Fibroblast of skin of left quadriceps (primary cell): ENCODE results near the gene RWDD1.
"Not testable (repeated sequence)": the region's sequence is repeated elsewhere in the genome, so short reads cannot be mapped to it uniquely, and the experiment has no call there.

Source experiments
- DNase-seq, 2 experiments: peaks; one replicate each; pipeline ENCODE4 v3.0.0-alpha.2; 2013; ENCODE audit warnings: low read depth in 2 of 2

The RWDD1 gene

DNA sequence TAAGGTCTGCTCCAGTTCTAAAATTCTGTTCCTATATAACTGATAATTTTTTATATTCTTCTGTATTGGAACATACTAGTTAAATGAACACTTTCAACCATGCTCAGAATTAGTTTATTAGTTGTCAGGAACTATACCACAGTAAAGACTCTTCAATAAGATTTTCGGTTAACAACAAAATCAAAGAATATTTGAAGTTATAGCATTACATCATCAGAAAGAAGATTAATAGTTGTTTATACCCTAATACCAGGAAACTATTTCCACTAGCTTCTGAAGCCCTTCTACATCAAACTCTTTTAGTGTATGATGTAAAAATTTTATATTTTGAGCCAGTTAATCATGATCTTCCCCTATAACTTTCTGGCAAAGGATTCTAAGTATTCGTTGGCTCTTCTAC lies 11.2 kb upstream of the RWDD1 start:
- no peak for DNase-seq

DNA sequence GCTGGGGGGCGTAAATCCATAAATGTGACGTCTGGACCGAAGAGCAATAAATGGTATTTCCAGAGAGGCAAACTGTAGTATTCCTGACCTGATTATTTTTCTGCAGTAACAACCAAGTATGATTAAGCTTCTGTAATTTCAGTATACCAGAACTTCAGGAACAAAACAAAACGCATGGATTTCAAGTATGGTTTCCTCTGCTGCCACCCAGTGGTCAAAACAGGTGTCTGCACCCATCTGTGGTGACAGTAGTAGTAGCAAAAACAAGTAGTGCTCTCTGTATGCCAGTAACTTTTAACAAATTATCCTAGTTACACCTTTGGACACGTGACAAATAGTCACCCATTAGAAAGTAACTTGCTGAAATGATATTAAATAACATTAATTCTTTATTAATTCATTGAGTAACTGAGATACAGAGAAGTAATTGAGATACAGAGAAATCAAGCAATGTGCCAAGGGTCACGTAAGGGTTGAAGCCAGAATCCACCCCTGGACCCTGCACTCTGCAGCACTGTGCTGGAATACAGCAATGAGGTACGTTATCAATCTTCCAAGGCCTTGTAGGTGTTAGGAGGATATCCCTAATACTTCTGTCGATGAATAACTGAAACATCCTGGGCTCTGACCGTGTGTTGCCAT lies 9.8 kb upstream of the RWDD1 start:
- DNase-seq = peak; percentile 54 to 61

- DNase-seq = no peak
Measured at GRCh38 chr6:116562019-116562403, 9.3 kb upstream of the RWDD1 start.

DNA sequence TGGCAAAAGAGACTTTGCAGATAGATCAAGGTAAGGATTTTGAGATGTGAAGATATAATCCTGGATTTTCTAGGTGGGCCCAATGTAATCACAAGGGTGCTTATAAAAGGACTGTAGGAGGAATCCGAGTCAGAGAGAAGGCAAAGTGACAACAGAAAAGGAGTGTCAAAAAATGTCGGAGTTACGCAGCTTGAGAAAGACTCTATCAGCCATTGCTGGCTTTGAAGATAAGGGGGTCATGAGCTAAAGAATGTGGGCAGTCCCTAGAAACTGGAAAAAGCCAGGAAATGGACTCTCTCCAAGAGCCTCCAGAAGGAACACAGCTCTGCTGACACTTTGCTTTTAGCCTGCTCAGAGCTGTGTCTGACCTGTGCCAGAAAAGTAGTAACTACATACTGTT lies 8.7 kb upstream of the RWDD1 start:
- no peak for DNase-seq

DNA sequence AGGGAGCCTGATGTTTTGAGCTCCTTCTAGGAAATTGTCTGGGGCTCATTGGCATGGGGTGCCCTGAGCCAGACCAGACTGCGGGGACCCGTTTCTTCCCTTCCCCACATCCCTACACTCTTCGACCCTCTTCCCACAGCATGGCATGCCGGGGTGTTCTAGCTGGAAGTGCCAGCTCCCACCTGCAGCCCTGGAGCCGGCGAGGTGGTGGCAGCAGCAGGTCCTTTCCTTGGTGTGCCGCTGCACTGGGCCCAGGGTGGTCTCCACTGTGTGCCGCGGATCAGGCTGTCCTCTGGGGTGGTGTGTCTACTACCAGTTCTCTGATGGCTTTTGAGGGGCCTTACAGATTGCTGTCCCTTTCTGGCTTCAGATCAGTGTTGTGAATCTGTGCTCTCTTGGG lies 7.5 kb upstream of the RWDD1 start:
- DNase-seq = no peak

DNA sequence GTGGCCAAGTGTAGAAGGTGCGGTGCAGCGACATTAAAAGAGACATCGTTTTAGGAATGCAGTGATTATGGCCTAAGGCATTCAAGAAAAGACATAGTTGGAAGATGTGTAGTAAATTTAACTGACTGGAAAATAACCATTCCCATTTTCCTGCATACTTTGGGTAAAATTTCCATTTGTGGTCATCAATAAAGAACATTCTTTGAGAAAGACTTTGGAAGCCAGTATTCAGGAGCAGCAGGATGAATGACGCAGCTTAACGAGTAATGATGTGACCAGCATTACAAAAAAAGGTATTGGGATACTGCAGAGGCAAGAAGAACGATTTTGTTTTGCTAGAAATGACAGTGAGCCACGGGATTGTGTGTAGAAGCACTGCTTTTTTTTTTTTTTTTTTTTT lies 7.0 kb upstream of the RWDD1 start:
- DNase-seq = peak in 1 of 2 experiments; percentile 52

- DNase-seq = no peak
Measured at GRCh38 chr6:116564921-116565872, 6.1 kb upstream of the RWDD1 start.

DNA sequence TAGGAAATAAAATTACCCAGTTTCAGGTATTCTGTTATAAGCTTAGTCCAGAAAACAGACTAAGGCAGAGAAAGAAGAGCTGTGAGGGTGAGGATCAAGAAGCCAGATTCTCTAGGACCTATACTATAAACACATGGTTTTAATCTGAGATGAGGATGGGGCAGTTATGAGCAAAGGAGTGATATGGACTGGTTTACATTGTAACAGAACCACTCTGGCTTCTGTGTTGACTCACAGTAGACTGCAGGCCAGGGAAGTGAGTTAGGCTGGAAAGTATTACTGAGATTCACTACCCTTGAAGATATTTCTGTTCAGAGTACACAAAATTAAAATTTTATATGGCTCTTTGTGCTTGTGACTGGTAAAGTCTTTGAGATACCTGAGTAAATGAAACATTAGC lies 3.2 kb upstream of the RWDD1 start:
- DNase-seq = no peak

DNA sequence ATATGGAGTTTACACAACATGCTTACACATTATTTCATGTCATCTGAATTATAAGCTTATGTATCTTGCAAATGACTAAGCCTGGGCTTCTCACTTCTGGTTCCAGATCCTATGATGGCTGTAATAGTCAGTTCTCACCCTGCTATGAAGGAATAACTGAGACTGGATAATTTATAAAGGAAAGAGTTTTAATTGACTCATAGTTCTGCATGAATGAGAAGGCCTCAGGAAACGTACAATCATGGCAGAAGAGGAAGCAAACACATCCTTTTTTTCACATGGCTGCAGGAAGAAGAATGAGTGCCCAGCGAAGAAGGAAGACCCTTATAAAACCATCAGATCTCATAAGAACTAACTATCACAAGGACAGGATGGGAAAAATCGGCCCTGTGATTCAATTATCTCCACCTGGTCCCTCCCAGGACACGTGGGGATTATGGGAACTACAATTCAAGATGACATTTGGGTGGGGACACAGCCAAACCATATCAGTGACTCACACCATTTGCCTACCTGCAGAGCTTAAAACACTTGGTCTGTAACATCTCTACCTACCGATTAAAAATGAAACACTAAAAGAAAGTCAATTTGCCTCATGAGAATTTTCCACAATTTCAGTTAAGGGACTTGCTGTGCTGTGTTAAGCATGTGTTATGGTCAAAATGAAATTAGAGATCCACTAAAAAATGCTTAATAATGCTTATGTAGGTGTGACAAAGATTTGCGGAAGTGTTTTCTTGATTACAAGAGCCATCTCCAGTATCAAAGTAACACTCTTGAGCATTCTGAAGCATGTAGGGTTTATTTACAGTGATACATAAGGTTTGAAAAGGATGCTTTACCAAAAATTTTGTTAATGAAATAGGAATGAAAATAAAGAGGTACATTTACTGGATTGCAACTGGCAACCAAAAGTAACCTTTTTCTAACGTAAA lies 2.2 kb upstream of the RWDD1 start:
- DNase-seq = no peak

DNA sequence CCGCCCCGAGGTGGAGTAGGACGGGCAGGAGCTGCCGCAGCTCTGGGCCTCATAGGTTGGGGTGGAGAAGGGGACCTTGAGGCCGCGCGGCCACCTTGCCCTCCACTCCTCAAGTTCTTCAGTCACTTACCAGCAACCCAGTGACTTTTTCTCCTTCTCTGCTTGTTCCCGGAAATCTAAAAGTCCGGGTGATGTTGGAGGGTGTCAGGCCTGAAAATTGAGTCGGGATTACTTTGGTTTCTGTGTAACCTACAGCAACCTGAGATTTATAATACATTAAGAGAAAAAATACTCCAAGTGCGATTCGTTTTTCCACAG lies 338 bp downstream of the RWDD1 start:
- DNase-seq = no peak

GRCh38 chr6:116572162-116572561 lies 858 bp downstream of the RWDD1 start:
- DNase-seq = no peak

DNA sequence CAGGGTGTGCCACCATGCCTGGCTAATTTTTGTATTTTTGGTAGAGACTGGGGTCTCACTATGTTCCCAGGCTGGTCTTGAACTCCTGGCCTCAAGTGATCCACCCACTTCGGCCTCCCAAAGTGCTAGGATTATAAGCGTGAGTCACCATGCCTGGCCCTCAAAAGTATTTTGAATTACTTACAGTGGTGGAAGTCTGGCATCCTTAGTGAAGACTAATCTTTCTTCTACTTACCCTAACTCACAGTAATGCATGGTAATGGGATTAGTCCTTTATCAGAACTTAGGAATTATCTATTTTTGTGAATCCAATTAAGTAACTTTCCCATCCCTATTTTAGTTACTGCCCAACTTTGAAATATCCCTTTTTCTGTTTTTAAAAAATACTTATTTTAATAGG lies 3.9 kb downstream of the RWDD1 start:
- DNase-seq = no peak

GRCh38 chr6:116577486-116577885 lies 6.2 kb downstream of the RWDD1 start:
- no peak for DNase-seq

DNA sequence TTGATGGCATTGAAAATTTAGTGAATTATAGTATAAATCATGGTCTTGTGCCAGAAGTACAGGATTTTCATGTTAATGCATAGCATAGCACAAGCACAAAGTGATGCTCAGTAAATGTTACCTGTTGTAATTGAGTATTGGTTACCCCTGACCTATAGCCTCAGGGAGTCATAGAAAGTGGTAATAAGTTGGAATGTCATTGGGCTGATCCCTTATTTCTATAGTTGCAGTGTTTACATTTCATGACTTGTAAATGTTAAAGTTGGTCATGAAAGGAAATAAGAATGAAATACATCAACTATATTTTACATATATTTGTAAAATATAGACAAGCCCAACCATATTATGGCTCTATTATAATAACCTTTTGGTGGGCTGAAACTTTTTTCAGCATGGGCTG lies 7.0 kb downstream of the RWDD1 start:
- no peak for DNase-seq

GRCh38 chr6:116579143-116579542 lies 7.8 kb downstream of the RWDD1 start:
- DNase-seq = no peak

GRCh38 chr6:116580198-116580597 lies 8.9 kb downstream of the RWDD1 start:
- DNase-seq = peak; percentile 49 to 52

- no peak for DNase-seq
Measured at GRCh38 chr6:116586276-116586675, 15.0 kb downstream of the RWDD1 start.

- no peak for DNase-seq
Measured at GRCh38 chr6:116586738-116587137, 15.4 kb downstream of the RWDD1 start.

DNA sequence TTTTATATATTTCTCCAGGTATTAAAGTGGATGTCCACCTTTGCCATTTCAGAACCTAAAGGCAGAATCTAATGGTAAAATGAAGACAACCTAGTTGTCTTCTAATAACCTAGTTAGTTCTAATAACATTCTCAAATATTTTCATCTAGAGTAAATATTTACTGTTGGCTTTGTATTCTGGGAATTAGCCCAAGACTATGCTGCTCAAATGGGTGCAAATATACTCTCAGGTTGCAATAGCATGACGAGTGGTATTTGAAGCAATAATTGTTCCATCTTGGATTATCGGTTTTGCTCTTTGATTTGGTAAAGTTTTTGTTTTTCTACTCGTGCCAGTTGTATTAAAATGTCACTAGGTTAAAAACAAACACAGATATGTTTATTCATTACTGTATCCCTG lies 23.9 kb downstream of the RWDD1 start:
- DNase-seq = no peak

GRCh38 chr6:116596815-116597214 lies 25.5 kb downstream of the RWDD1 start:
- DNase-seq = peak in 1 of 2 experiments; percentile 3

DNA sequence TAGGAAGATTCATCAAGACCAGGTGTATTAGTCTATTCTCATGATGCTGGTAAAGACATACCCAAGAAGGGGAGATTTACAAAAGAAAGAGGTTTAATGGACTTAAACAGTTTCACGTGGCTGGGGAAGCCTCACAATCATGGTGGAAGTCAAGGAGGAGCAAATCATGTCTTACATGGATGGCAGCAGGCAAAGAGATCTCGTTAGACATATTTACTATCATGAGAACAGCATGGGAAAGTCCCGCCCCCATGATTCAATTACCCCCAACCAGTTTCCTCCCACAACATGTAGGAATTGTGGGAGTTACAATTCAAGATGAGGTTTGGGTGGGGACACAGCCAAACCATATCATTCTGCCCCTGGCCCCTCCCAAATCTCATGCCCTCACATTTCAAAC lies 32.6 kb downstream of the RWDD1 start:
- DNase-seq = not testable (repeated sequence)

DNA sequence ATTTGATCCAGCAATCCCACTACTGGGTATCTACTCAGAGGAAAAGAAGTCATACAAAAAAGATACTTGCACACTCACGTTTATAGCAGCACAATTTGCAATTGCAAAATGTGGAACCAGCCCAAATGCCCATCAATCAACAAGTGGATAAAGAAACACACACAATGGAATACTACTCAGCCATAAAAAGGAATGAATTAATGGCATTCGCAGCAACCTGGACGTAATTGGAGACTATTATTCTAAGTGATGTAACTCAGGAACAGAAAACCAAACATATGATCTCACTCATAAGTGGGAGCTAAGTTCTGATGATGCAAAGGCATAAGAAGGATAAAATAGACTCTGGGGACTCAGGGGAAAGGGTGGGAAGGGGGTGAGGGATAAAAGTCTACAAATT lies 33.6 kb downstream of the RWDD1 start:
- DNase-seq = not testable (repeated sequence)
